Femur (tissue), 1 donor: ENCODE data around the gene ABHD8.
"Not testable (repeated sequence)": the region's sequence is repeated elsewhere in the genome, so short reads cannot be mapped to it uniquely, and the experiment has no call there.

Experiments
- DNase-seq: peaks from one replicate; pipeline ENCODE4 v3.0.0-alpha.2; 2017

Gene ABHD8

GRCh38 chr19:17294051-17294891, 9.0 kb downstream of the ABHD8 start:
- no peak for DNase-seq

- DNase-seq, result no peak
Observed at GRCh38 chr19:17293605-17294004, 9.6 kb downstream of the ABHD8 start.

- DNase-seq, result peak; percentile 83
Observed at GRCh38 chr19:17292301-17293074, 10.7 kb downstream of the ABHD8 start.

- peak; percentile 80 for DNase-seq
Observed at GRCh38 chr19:17289489-17289888, 13.7 kb downstream of the ABHD8 start.

- no peak for DNase-seq
Observed at GRCh38 chr19:17286752-17287151, 16.5 kb downstream of the ABHD8 start.

- DNase-seq, result no peak
Observed at GRCh38 chr19:17286263-17286662, 17.0 kb downstream of the ABHD8 start.

GRCh38 chr19:17285415-17286135, 17.6 kb downstream of the ABHD8 start:
- DNase-seq, result no peak

GRCh38 chr19:17283504-17283996, 19.7 kb downstream of the ABHD8 start:
- no peak for DNase-seq

- peak; percentile 87 for DNase-seq
Observed at GRCh38 chr19:17282488-17283125, 20.6 kb downstream of the ABHD8 start.

- DNase-seq, result peak; percentile 63
Observed at GRCh38 chr19:17281391-17282304, 21.6 kb downstream of the ABHD8 start, which contains the start of gene ANKLE1. ANKLE1 (plus strand) TSS chr19:17281901; CDS start chr19:17281921, 20 bp downstream.

- DNase-seq, result no peak
Observed at GRCh38 chr19:17279436-17279835, 23.8 kb downstream of the ABHD8 start.

- DNase-seq, result no peak
Observed at GRCh38 chr19:17275441-17276175, 27.6 kb downstream of the ABHD8 start.

- DNase-seq, result not testable (repeated sequence)
Observed at GRCh38 chr19:17274892-17275291, 28.3 kb downstream of the ABHD8 start.

GRCh38 chr19:17268754-17269153, 34.5 kb downstream of the ABHD8 start:
- DNase-seq, result no peak

- DNase-seq, result peak; percentile 99
Observed at GRCh38 chr19:17266975-17267788, 36.0 kb downstream of the ABHD8 start, which contains the start of gene BABAM1. BABAM1 (plus strand) TSS chr19:17267443; CDS start chr19:17268807, 1,364 bp downstream.

- DNase-seq, result no peak
Observed at GRCh38 chr19:17266589-17266974, 36.6 kb downstream of the ABHD8 start.

GRCh38 chr19:17266026-17266425, 37.2 kb downstream of the ABHD8 start:
- DNase-seq, result no peak

- peak; percentile 49 for DNase-seq
Observed at GRCh38 chr19:17264641-17264979, 38.6 kb downstream of the ABHD8 start, which contains the start of gene USHBP1. USHBP1 (minus strand) TSS chr19:17264745; CDS start chr19:17264299, 446 bp downstream.
